Measurements from ENCODE around the gene LEFTY2.

Gene LEFTY2

GRCh38 chr1:225950905-225951497 is 10.0 kb upstream of the LEFTY2 start:
- no peak overlapping the region for H3K9ac ChIP-seq (ENCODE audit: low read length)
- H2AFZ ChIP-seq (ENCODE audit: low read depth, low read length), result no peak overlapping the region
- H2BK12ac ChIP-seq (ENCODE audit: low read length in 2 of 2), result no peak overlapping the region
- no peaks in the 10 kb centered on the region for H3K79me1 ChIP-seq (replicated peaks; ENCODE audit: low read length, poor library complexity, severe bottlenecking)
- peaks cover 45 to 67% of the 10 kb centered on the region in 2 experiments for H3K27me3 ChIP-seq (ENCODE audit: control insufficient read depth in 1 of 2, insufficient read depth in 1 of 2, low read length in 2 of 2)
- H3K4ac ChIP-seq (ENCODE audit: low read depth in 1 of 2, low read length in 2 of 2), result no peak overlapping the region
- H2BK5ac ChIP-seq (ENCODE audit: low read depth, low read length, poor library complexity, severe bottlenecking), result no peak overlapping the region
- no peaks in the 10 kb centered on the region for H3K9me3 ChIP-seq (ENCODE audit: control insufficient read depth, low read length)
- no peak overlapping the region for H3K27ac ChIP-seq (ENCODE audit: low read length, poor library complexity, severe bottlenecking)
- no peak overlapping the region for H2BK15ac ChIP-seq (ENCODE audit: low read depth, poor library complexity, severe bottlenecking)
- no peak overlapping the region for H2BK120ac ChIP-seq (ENCODE audit: low read depth, low read length)
- peaks cover 2% of the 10 kb centered on the region for H3K4me1 ChIP-seq (ENCODE audit: control insufficient read depth, insufficient read depth, low read depth, low read length)
- no peak overlapping the region for H3K23ac ChIP-seq (ENCODE audit: low read length in 2 of 2)
- H3K4me3 ChIP-seq (ENCODE audit: insufficient read depth in 1 of 2, low read depth in 1 of 2, low read length in 2 of 2), result no peak overlapping the region
- H4K91ac ChIP-seq (ENCODE audit: low read length), result no peak overlapping the region
- no peak overlapping the region for H2AK5ac ChIP-seq (ENCODE audit: low read length, severe bottlenecking)
- no peak overlapping the region for H3K14ac ChIP-seq (ENCODE audit: low read length in 2 of 2)
- H4K8ac ChIP-seq (ENCODE audit: low read length), result no peak overlapping the region
- no peak overlapping the region for H3K18ac ChIP-seq (ENCODE audit: low read depth in 1 of 2, low read length in 2 of 2)
- DNase-seq, result no peak
- H3K4me2 ChIP-seq (ENCODE audit: low read length, poor library complexity, severe bottlenecking), result no peak overlapping the region
- H3K36me3 ChIP-seq (ENCODE audit: control insufficient read depth in 1 of 2, insufficient read depth in 2 of 2, low read depth in 1 of 2, low read length in 2 of 2), result no peaks in the 10 kb centered on the region
- WGBS, result 49% methylated on average over 7 of the region's 9 CpGs

- Histone ChIP-seq H4K91ac (ENCODE audit: low read length) (no peak overlapping the region), H3K36me3 (ENCODE audit: control insufficient read depth in 1 of 2, insufficient read depth in 2 of 2, low read depth in 1 of 2, low read length in 2 of 2) (no peaks in the 10 kb centered on the region), H3K4me1 (ENCODE audit: control insufficient read depth, insufficient read depth, low read depth, low read length) (no peaks in the 10 kb centered on the region), H2AK5ac (ENCODE audit: low read length, severe bottlenecking) (no peak overlapping the region), H3K9ac (ENCODE audit: low read length) (no peak overlapping the region), H3K27ac (ENCODE audit: low read length, poor library complexity, severe bottlenecking) (no peak overlapping the region), H3K4me3 (ENCODE audit: insufficient read depth in 1 of 2, low read depth in 1 of 2, low read length in 2 of 2) (no peak overlapping the region), H2BK5ac (ENCODE audit: low read depth, low read length, poor library complexity, severe bottlenecking) (no peak overlapping the region), H3K23ac (ENCODE audit: low read length in 2 of 2) (no peak overlapping the region), H3K4me2 (ENCODE audit: low read length, poor library complexity, severe bottlenecking) (no peak overlapping the region), H2AFZ (ENCODE audit: low read depth, low read length) (no peak overlapping the region), H2BK120ac (ENCODE audit: low read depth, low read length) (no peak overlapping the region), H4K8ac (ENCODE audit: low read length) (no peak overlapping the region), H3K9me3 (ENCODE audit: control insufficient read depth, low read length) (no peaks in the 10 kb centered on the region), H3K4ac (ENCODE audit: low read depth in 1 of 2, low read length in 2 of 2) (no peak overlapping the region), H3K14ac (ENCODE audit: low read length in 2 of 2) (no peak overlapping the region), H3K27me3 (ENCODE audit: control insufficient read depth in 1 of 2, insufficient read depth in 1 of 2, low read length in 2 of 2) (peaks cover 38 to 66% of the 10 kb centered on the region in 2 experiments), H3K79me1 (replicated peaks; ENCODE audit: low read length, poor library complexity, severe bottlenecking) (no peaks in the 10 kb centered on the region), H3K18ac (ENCODE audit: low read depth in 1 of 2, low read length in 2 of 2) (no peak overlapping the region), H2BK15ac (ENCODE audit: low read depth, poor library complexity, severe bottlenecking) (no peak overlapping the region), H2BK12ac (ENCODE audit: low read length in 2 of 2) (no peak overlapping the region)
- no peak for DNase-seq
- 18% methylated on average over 5 of the region's 6 CpGs for WGBS
Observed at GRCh38 chr1:225949041-225949440, 8.0 kb upstream of the LEFTY2 start.

DNA sequence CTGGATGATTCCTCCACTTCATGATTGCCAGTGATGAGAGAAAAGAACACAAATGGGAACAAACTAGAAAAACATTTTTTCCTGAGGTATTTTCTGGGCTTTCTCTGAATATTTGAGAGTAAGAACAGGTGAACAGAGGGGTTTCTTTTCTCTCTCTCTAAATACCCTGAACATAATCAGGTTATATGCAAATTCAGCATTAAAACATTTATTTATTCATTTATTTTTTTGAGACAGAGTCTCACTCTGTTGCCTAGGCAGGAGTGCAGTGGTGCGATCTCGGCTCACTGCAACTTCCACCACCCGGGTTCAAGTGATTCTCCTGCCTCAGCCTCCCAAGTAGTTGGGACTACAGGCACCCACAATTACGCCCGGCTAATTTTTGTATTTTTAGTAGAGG is 5.8 kb upstream of the LEFTY2 start:
- no peaks in the 10 kb centered on the region for H3K4me1 ChIP-seq (ENCODE audit: control insufficient read depth, insufficient read depth, low read depth, low read length)
- H3K79me1 ChIP-seq (replicated peaks; ENCODE audit: low read length, poor library complexity, severe bottlenecking), result no peaks in the 10 kb centered on the region
- no peak overlapping the region for H3K9ac ChIP-seq (ENCODE audit: low read length)
- DNase-seq, result no peak
- H3K4ac ChIP-seq (ENCODE audit: low read depth in 1 of 2, low read length in 2 of 2), result no peak overlapping the region
- no peaks in the 10 kb centered on the region for H3K9me3 ChIP-seq (ENCODE audit: control insufficient read depth, low read length)
- no peak overlapping the region for H3K4me3 ChIP-seq (ENCODE audit: insufficient read depth in 1 of 2, low read depth in 1 of 2, low read length in 2 of 2)
- peaks cover 38 to 66% of the 10 kb centered on the region in 2 experiments for H3K27me3 ChIP-seq (ENCODE audit: control insufficient read depth in 1 of 2, insufficient read depth in 1 of 2, low read length in 2 of 2)
- no peak overlapping the region for H3K27ac ChIP-seq (ENCODE audit: low read length, poor library complexity, severe bottlenecking)
- no peak overlapping the region for H3K14ac ChIP-seq (ENCODE audit: low read length in 2 of 2)
- no peak overlapping the region for H2AFZ ChIP-seq (ENCODE audit: low read depth, low read length)
- H3K36me3 ChIP-seq (ENCODE audit: control insufficient read depth in 1 of 2, insufficient read depth in 2 of 2, low read depth in 1 of 2, low read length in 2 of 2), result no peaks in the 10 kb centered on the region
- no peak overlapping the region for H2AK5ac ChIP-seq (ENCODE audit: low read length, severe bottlenecking)
- no peak overlapping the region for H2BK120ac ChIP-seq (ENCODE audit: low read depth, low read length)
- H2BK12ac ChIP-seq (ENCODE audit: low read length in 2 of 2), result no peak overlapping the region
- H3K18ac ChIP-seq (ENCODE audit: low read depth in 1 of 2, low read length in 2 of 2), result no peak overlapping the region
- no peak overlapping the region for H2BK15ac ChIP-seq (ENCODE audit: low read depth, poor library complexity, severe bottlenecking)
- no peak overlapping the region for H4K8ac ChIP-seq (ENCODE audit: low read length)
- whole genome bisulfite sequencing, result 100% methylated on average over 3 of the region's 5 CpGs
- H3K4me2 ChIP-seq (ENCODE audit: low read length, poor library complexity, severe bottlenecking), result no peak overlapping the region
- H3K23ac ChIP-seq (ENCODE audit: low read length in 2 of 2), result no peak overlapping the region
- H4K91ac ChIP-seq (ENCODE audit: low read length), result no peak overlapping the region
- H2BK5ac ChIP-seq (ENCODE audit: low read depth, low read length, poor library complexity, severe bottlenecking), result no peak overlapping the region

DNA sequence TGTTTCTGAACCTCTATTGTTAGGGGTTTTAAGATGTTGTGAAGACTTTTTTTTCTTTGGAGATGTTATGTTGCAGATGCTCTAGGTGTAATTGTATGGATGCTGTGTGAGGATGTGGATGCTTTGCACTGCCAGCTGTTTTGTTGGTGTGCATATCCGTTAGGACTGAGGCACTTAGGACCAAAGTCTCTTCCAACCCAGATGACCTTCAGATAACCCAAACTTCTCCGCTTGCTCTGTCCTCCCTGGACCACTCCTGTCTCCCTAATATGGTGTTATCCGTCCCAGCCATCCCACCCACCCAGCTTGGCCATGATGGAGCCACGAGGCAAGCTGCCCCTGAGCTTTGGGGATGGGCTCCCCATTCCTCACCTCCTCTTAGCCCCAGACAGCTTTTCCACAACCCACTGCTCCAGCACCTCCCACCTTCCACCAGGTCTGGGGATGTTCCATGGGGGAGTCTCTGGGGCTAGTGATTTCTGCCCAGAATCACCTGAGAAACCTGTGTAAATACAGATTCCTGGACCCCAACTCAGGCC is 5.1 kb upstream of the LEFTY2 start:
- 75% methylated on average over 4 of the region's 4 CpGs for WGBS
- Histone ChIP-seq H3K14ac (ENCODE audit: low read length in 2 of 2) (no peak overlapping the region), H4K91ac (ENCODE audit: low read length) (no peak overlapping the region), H2BK15ac (ENCODE audit: low read depth, poor library complexity, severe bottlenecking) (no peak overlapping the region), H2BK12ac (ENCODE audit: low read length in 2 of 2) (no peak overlapping the region), H3K4me3 (ENCODE audit: insufficient read depth in 1 of 2, low read depth in 1 of 2, low read length in 2 of 2) (no peak overlapping the region), H3K79me1 (replicated peaks; ENCODE audit: low read length, poor library complexity, severe bottlenecking) (no peaks in the 10 kb centered on the region), H2BK120ac (ENCODE audit: low read depth, low read length) (no peak overlapping the region), H3K9me3 (ENCODE audit: control insufficient read depth, low read length) (no peaks in the 10 kb centered on the region), H3K4me2 (ENCODE audit: low read length, poor library complexity, severe bottlenecking) (no peak overlapping the region), H3K18ac (ENCODE audit: low read depth in 1 of 2, low read length in 2 of 2) (no peak overlapping the region), H4K8ac (ENCODE audit: low read length) (no peak overlapping the region), H3K4me1 (ENCODE audit: control insufficient read depth, insufficient read depth, low read depth, low read length) (no peaks in the 10 kb centered on the region), H3K9ac (ENCODE audit: low read length) (no peak overlapping the region), H3K36me3 (ENCODE audit: control insufficient read depth in 1 of 2, insufficient read depth in 2 of 2, low read depth in 1 of 2, low read length in 2 of 2) (no peaks in the 10 kb centered on the region), H3K27ac (ENCODE audit: low read length, poor library complexity, severe bottlenecking) (no peak overlapping the region), H2AFZ (ENCODE audit: low read depth, low read length) (no peak overlapping the region), H3K23ac (ENCODE audit: low read length in 2 of 2) (no peak overlapping the region), H3K4ac (ENCODE audit: low read depth in 1 of 2, low read length in 2 of 2) (no peak overlapping the region), H2BK5ac (ENCODE audit: low read depth, low read length, poor library complexity, severe bottlenecking) (no peak overlapping the region), H2AK5ac (ENCODE audit: low read length, severe bottlenecking) (no peak overlapping the region), H3K27me3 (ENCODE audit: control insufficient read depth in 1 of 2, insufficient read depth in 1 of 2, low read length in 2 of 2) (peaks cover 38 to 61% of the 10 kb centered on the region in 2 experiments)
- DNase-seq, result no peak

All from mesenchymal stem cell (in vitro differentiated cells and primary cell).